SK-N-SH (cell line): Measurements from ENCODE around the gene WTAP. TPM values are rescaled to one million over a fixed set of nuclear protein-coding genes. Genes with fewer than 3 reads are reported as not detected.
A peak's percentile ranks its signal among the peaks of the same experiment; 100 is the strongest.

Source experiments
- CTCF ChIA-PET: fragments of 300-600, 350-600 bp; formaldehyde crosslinking; extraction: SDS; loops from one replicate; lab custom pipeline; 2021; lab: Yijun Ruan, JAX
- POLR2A ChIA-PET: fragments of 350-600 bp; sonication (Branson Sonifier 250); formaldehyde crosslinking; extraction: SDS; loops from one replicate; lab custom pipeline; 2020; ENCODE audit warnings: antibody characterized with exemption, inconsistent platforms; lab: Yijun Ruan, JAX
- DNase-seq: peaks from one replicate; pipeline ENCODE4 v3.0.0; 2012
- H2AFZ ChIP-seq: fragments of 200-600 bp; sonication (generic); 2 replicates; pipeline ENCODE4 v1.8.1; 2016; ENCODE audit warnings: antibody characterized with exemption, mild to moderate bottlenecking, low read depth
- H3F3A ChIP-seq: fragments of 200-600 bp; sonication (generic); replicated peaks from 2 replicates; pipeline ENCODE3; 2016; ENCODE audit warnings: antibody characterized with exemption, mild to moderate bottlenecking; ENCODE audit not compliant: insufficient read depth
- H3K27ac ChIP-seq, 2 experiments: fragments of 200-500 bp in 1 of 2; fragments of 200-600 bp in 1 of 2; sonication (Bioruptor generic) in 1 of 2; sonication (generic), shearing (Covaris generic) in 1 of 2; 2 replicates each; pipeline versions ENCODE4 v1.5.1 to v1.6.1; 2014 to 2016; ENCODE audit warnings: low read depth in 2 of 2, inconsistent platforms in 1 of 2, low read length in 1 of 2, mild to moderate bottlenecking in 1 of 2, mixed read lengths in 1 of 2
- H3K27me3 ChIP-seq: fragments of 200-600 bp; sonication (generic), shearing (Covaris generic); 2 replicates; pipeline ENCODE4 v1.6.1; 2016; ENCODE audit warnings: mixed run types; ENCODE audit not compliant: insufficient read depth
- H3K36me3 ChIP-seq, 2 experiments: fragments of 200-500 bp in 1 of 2; fragments of 200-600 bp in 1 of 2; sonication (Bioruptor generic) in 1 of 2; sonication (generic) in 1 of 2; replicated peaks in 1 of 2; 2 replicates each; pipeline versions ENCODE3 to v1.5.1; 2014 to 2016; ENCODE audit warnings: low read length in 1 of 2, mild to moderate bottlenecking in 1 of 2; ENCODE audit not compliant: insufficient read depth in 2 of 2, control insufficient read depth in 1 of 2
- H3K4me1 ChIP-seq, 2 experiments: fragments of 200-500 bp in 1 of 2; fragments of 200-600 bp in 1 of 2; sonication (Bioruptor generic) in 1 of 2; sonication (generic), shearing (Covaris generic) in 1 of 2; 2 replicates each; pipeline versions ENCODE4 v1.5.1 to v1.6.1; 2014 to 2016; ENCODE audit warnings: low read depth in 1 of 2, low read length in 1 of 2, mixed run types in 1 of 2; ENCODE audit not compliant: insufficient read depth in 2 of 2, control insufficient read depth in 1 of 2
- H3K4me2 ChIP-seq: fragments of 200-600 bp; sonication (generic), shearing (Covaris generic); 2 replicates; pipeline ENCODE4 v1.6.1; 2017; ENCODE audit warnings: mixed run types
- H3K4me3 ChIP-seq, 2 experiments: fragments of 200-500 bp in 1 of 2; fragments of 200-600 bp in 1 of 2; sonication (Bioruptor generic) in 1 of 2; sonication (generic), shearing (Covaris generic) in 1 of 2; 2 replicates each; pipeline versions ENCODE4 v1.5.1 to v1.8.1; 2014 to 2016; ENCODE audit warnings: low read depth in 2 of 2, inconsistent platforms in 1 of 2, low read length in 1 of 2, mild to moderate bottlenecking in 1 of 2, mixed read lengths in 1 of 2, moderate library complexity in 1 of 2
- H3K79me2 ChIP-seq: fragments of 200-600 bp; sonication (generic); 2 replicates; pipeline ENCODE4 v1.8.1; 2017; ENCODE audit warnings: mild to moderate bottlenecking; ENCODE audit not compliant: insufficient read depth
- H3K9ac ChIP-seq: fragments of 200-600 bp; sonication (generic); 2 replicates; pipeline ENCODE4 v1.6.1; 2017; ENCODE audit warnings: mixed run types
- H3K9me2 ChIP-seq: fragments of 200-600 bp; sonication (generic); 2 replicates; pipeline ENCODE4 v1.6.1; 2017; ENCODE audit warnings: mixed run types
- H3K9me3 ChIP-seq: fragments of 200-600 bp; sonication (generic); 2 replicates; pipeline ENCODE4 v1.6.1; 2017; ENCODE audit warnings: mixed run types, mild to moderate bottlenecking, moderate library complexity
- H4K20me1 ChIP-seq: fragments of 200-600 bp; sonication (generic); 2 replicates; pipeline ENCODE4 v1.6.1; 2017; ENCODE audit warnings: mild to moderate bottlenecking, mixed run types; ENCODE audit not compliant: insufficient read depth
- ELF1 ChIP-seq: IDR thresholded peaks from 2 replicates; pipeline ENCODE4 v1.4.0; 2012
- FOSL2 ChIP-seq: IDR thresholded peaks from 2 replicates; pipeline ENCODE4 v1.4.0; 2012; ENCODE audit warnings: low read depth, mild to moderate bottlenecking, moderate library complexity, borderline replicate concordance
- GABPA ChIP-seq: IDR thresholded peaks from 2 replicates; pipeline ENCODE4 v1.4.0; 2012; ENCODE audit warnings: low read depth, mild to moderate bottlenecking
- POLR2AphosphoS5 ChIP-seq: IDR thresholded peaks from 2 replicates; pipeline ENCODE4 v1.6.1; 2012; ENCODE audit warnings: low read depth, low read length
- RFX5 ChIP-seq: IDR thresholded peaks from 2 replicates; pipeline ENCODE4 v1.6.1; 2012; ENCODE audit warnings: mild to moderate bottlenecking, improper control_type of control experiment, low read length
- SIN3A ChIP-seq: IDR thresholded peaks from 2 replicates; pipeline ENCODE4 v1.6.1; 2012; ENCODE audit warnings: low read depth, mild to moderate bottlenecking, low read length, moderate library complexity, borderline replicate concordance
- TEAD4 ChIP-seq: IDR thresholded peaks from 2 replicates; pipeline ENCODE4 v1.4.0; 2012; ENCODE audit warnings: mild to moderate bottlenecking, borderline replicate concordance; ENCODE audit not compliant: insufficient read depth
- WGBS: methylation state at CpG from one replicate; pipeline ENCODE4 v1.1.6; 2017; ENCODE audit warnings: low lambda C conversion rate; 5-methylcytosine and 5-hydroxymethylcytosine counted together
- polyA plus RNA-seq, 3 experiments: library from polyadenylated mRNA; depleted of rRNA; stranded (reverse); fragments of >200 nt; gene quantifications; 2 replicates each; pipeline ENCODE4 v1.2.3, GENCODE V29; 2012
- TF ChIP-seq, protein P1 (sequence below): fragments of 200-600 bp; sonication (generic); IDR thresholded peaks from 2 replicates; pipeline ENCODE4 v1.6.1; 2017; ENCODE audit warnings: antibody characterized with exemption, mild to moderate bottlenecking, moderate library complexity
- TF ChIP-seq, protein P2 (sequence below): IDR thresholded peaks from 2 replicates; pipeline ENCODE4 v1.4.0; 2012; ENCODE audit warnings: low read depth, borderline replicate concordance

WTAP gene
- polyA plus RNA-seq, 1 of the 3 experiments (the other 2 are of a cell fraction) = 12.8 TPM

DNA sequence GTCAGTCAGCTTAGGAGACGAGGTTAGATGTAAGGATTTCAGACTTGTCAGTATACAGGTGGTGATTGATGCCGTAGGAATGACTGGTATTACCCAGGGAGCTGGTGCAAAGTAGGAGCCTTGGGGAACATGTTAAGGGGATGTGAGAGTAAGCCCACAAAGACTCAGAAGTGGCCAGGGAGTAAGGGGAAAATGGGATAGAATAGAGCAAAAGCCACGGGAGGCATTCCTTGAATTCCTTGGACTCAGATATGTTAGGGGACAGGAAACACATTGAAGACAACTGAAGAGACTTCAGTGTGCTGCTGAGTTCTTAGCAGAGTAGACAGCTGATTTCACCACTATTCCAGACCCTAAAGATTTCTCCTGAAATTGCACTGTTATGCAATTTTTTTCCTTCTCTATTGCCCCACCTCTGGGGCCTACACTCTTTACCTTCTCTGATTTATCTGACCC is 33.3 kb downstream of the WTAP start:
- Histone ChIP-seq H3K36me3 (peaks cover 36 to 43% of the 10 kb centered on the region in 2 experiments), H4K20me1 (no peaks in the 10 kb centered on the region), H2AFZ (no peak overlapping the region), H3K27ac (peak overlapping the region; percentile 91 to 94), H3K4me3 (peak overlapping the region in 1 of 2 experiments; percentile 75; a peak in 2 of 4 replicates), H3K4me2 (peak overlapping the region; percentile 99), H3K9me2 (no peaks in the 10 kb centered on the region), H3K4me1 (peaks cover 13 to 20% of the 10 kb centered on the region in 2 experiments), H3K9ac (peak overlapping the region; percentile 87; the same call in 1 of the 2 replicates), H3K9me3 (no peaks in the 10 kb centered on the region), H3F3A (peaks cover 49% of the 10 kb centered on the region), H3K79me2 (peaks cover 34% of the 10 kb centered on the region), H3K27me3 (no peaks in the 10 kb centered on the region)
- 33% methylated on average over 3 of the region's 3 CpGs for WGBS
- no peak for DNase-seq
- ChIA-PET POLR2A (interaction anchor here (2.2 to 2.3 kb wide), 2 partner anchors 29 to 34 kb away, joined by 11 read pairs; partner anchors contain the start of genes MRPL18, TCP1 and WTAP), CTCF (interaction anchor here (0.7 to 1.4 kb wide), 2 partner anchors 9 to 30 kb away, joined by 3 read pairs; no protein-coding TSS in a partner anchor)
- peak; percentile 28; the same call in 1 of the 2 replicates for TF ChIP-seq POLR2AphosphoS5
- TF ChIP-seq TEAD4 = peak; percentile 53; the same call in 1 of the 2 replicates
- TF ChIP-seq, protein P1, sequence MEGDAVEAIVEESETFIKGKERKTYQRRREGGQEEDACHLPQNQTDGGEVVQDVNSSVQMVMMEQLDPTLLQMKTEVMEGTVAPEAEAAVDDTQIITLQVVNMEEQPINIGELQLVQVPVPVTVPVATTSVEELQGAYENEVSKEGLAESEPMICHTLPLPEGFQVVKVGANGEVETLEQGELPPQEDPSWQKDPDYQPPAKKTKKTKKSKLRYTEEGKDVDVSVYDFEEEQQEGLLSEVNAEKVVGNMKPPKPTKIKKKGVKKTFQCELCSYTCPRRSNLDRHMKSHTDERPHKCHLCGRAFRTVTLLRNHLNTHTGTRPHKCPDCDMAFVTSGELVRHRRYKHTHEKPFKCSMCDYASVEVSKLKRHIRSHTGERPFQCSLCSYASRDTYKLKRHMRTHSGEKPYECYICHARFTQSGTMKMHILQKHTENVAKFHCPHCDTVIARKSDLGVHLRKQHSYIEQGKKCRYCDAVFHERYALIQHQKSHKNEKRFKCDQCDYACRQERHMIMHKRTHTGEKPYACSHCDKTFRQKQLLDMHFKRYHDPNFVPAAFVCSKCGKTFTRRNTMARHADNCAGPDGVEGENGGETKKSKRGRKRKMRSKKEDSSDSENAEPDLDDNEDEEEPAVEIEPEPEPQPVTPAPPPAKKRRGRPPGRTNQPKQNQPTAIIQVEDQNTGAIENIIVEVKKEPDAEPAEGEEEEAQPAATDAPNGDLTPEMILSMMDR = no peak
- TF ChIP-seq SIN3A = 0 out of 2 replicates have a peak, but pooled peaks have one; percentile 42
- TF ChIP-seq, protein P2, sequence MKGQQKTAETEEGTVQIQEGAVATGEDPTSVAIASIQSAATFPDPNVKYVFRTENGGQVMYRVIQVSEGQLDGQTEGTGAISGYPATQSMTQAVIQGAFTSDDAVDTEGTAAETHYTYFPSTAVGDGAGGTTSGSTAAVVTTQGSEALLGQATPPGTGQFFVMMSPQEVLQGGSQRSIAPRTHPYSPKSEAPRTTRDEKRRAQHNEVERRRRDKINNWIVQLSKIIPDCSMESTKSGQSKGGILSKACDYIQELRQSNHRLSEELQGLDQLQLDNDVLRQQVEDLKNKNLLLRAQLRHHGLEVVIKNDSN = no peak
- no peak for TF ChIP-seq FOSL2
- TF ChIP-seq ELF1 = no peak

DNA sequence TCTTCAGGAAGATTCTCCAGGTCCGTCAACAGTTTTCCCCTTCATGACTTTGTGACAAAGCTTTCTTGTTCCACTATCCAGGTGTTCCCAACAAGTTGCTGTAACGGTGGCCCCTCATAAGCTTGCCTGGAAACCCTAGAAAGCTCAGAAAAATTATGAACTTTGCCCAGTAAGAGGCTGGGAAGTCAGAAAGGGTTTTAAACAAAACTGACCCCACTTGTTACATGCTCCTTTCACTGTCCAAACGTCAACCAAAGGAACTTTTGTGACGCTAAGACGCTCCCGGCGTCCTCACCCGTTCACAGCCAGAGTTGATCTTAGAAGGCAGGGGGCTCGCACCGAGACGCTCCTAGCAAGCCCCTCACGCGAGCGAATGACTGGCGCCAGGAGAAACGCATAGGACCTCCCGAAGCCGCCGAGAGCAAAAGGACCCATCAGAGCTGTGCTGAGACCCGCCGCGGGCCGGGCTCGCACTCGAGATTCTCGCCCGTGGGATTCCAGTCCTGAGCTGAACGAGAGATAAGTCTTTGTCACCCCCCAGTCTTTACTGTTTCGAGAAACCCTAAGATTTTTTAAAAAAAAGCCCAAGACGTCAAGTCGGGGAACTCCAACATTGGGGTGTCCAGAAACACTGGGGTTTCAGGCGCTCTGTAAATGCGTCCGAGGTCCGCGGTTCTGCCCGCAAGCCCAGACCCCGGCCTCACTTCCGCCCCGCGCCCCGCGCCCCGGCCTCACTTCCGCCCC is 34.0 kb downstream of the WTAP start:
- peak; percentile 36 for DNase-seq
- Histone ChIP-seq H3F3A (peaks cover 43% of the 10 kb centered on the region), H3K27ac (peak overlapping the region; percentile 91 to 94), H3K27me3 (no peaks in the 10 kb centered on the region), H3K79me2 (peaks cover 29% of the 10 kb centered on the region), H3K9ac (peak overlapping the region; percentile 87), H2AFZ (peak overlapping the region; percentile 88; the same call in 1 of the 2 replicates), H3K4me2 (peak overlapping the region; percentile 99), H3K4me3 (peak overlapping the region; percentile 75 to 85), H3K9me3 (no peaks in the 10 kb centered on the region)
- 6% methylated on average over 20 of the region's 45 CpGs for WGBS
- CTCF ChIA-PET = interaction anchor here (0.7 to 1.4 kb wide), 3 partner anchors 10 to 32 kb away, joined by 3 read pairs; no protein-coding TSS in a partner anchor
- POLR2A ChIA-PET = interaction anchor here (2.2 to 2.3 kb wide), 2 partner anchors 28 to 35 kb away, joined by 11 read pairs; partner anchors contain the start of genes MRPL18, TCP1 and WTAP
- no peak for TF ChIP-seq RFX5
- TF ChIP-seq GABPA = peak; percentile 56
- TF ChIP-seq, all 33 proteins: peak for 1
- Histone ChIP-seq H3K9me2 (no peaks in the 10 kb centered on the region), H4K20me1 (no peaks in the 10 kb centered on the region), H3K36me3 (peaks cover 33 to 43% of the 10 kb centered on the region in 2 experiments), H3K4me1 (peaks cover 13 to 20% of the 10 kb centered on the region in 2 experiments)
